ENCODE data around the gene HNRNPR.
A peak's percentile ranks its signal among the peaks of the same experiment; 100 is the strongest.

GRCh38 chr1:23368562-23369334 lies 24.7 kb upstream of the HNRNPR start:
- TF ChIP-seq CTCF (IDR thresholded peaks at IDR 0.05), result no peak
- peak; percentile 92 for TF ChIP-seq POLR2A (IDR thresholded peaks at IDR 0.05)
- peak; percentile 78 to 88 (median 80) for TF ChIP-seq POLR2AphosphoS5 (IDR thresholded peaks at IDR 0.05)

Measured in breast epithelium (tissue), 3 donors.